ENCODE data around the gene CD33.

GRCh38 chr19:51188227-51188559 lies 36.7 kb upstream of the CD33 start:
- TF ChIP-seq CTCF (IDR thresholded peaks at IDR 0.05) (no peak), POLR2A (IDR thresholded peaks at IDR 0.05) (no peak)

Measured in right lobe of liver (tissue), 4 donors.